Left lung (tissue), 10 donors: Measurements from ENCODE around the gene OR10S1. TPM values are rescaled to one million over a fixed set of nuclear protein-coding genes. Genes with fewer than 3 reads are reported as not detected.

Experiments
- ATAC-seq: fragments of 200-7000 bp; cut with Tn5 transposase; one replicate; pipeline ENCODE4 v1.9.1; 2020; ENCODE audit warnings: moderate library complexity
- DNase-seq, 4 donors: peaks; one replicate each; pipeline ENCODE4 v3.0.0-alpha.2; 2013 to 2020
- H3K27ac ChIP-seq, 2 donors: fragments of 200-600 bp; sonication (generic) in 1 of 2; one replicate each; pipeline versions ENCODE4 v1.5.0 to v1.8.0; 2020 to 2021
- H3K27me3 ChIP-seq, 2 donors: fragments of 200-600 bp; sonication (generic) in 1 of 2; one replicate each; pipeline versions ENCODE4 v1.5.0 to v1.8.0; 2020 to 2021
- H3K36me3 ChIP-seq, 2 donors: fragments of 200-600 bp; sonication (generic) in 1 of 2; one replicate each; pipeline versions ENCODE4 v1.5.0 to v1.8.0; 2020 to 2021
- H3K4me1 ChIP-seq, 2 donors: fragments of 200-600 bp; one replicate each; pipeline ENCODE4 v1.8.0; 2021
- H3K4me3 ChIP-seq, 2 donors: fragments of 200-600 bp; sonication (generic) in 1 of 2; one replicate each; pipeline versions ENCODE4 v1.5.0 to v1.8.0; 2020 to 2021; ENCODE audit warnings: mild to moderate bottlenecking in 1 of 2
- H3K9me3 ChIP-seq, 2 donors: fragments of 200-600 bp; sonication (generic) in 1 of 2; one replicate each; pipeline versions ENCODE4 v1.5.0 to v1.8.0; 2020 to 2021
- CTCF ChIP-seq, 2 donors: fragments of 200-600 bp; sonication (generic) in 1 of 2; IDR thresholded peaks; one replicate each; pipeline versions ENCODE4 v1.5.0 to v1.8.0; 2021; ENCODE audit warnings: antibody characterized with exemption in 2 of 2
- intact Hi-C, 2 donors: fragments of 100-400 bp; cut with DNase I; formaldehyde crosslinking; loops; one replicate each; pipeline versions ENCODE4 v1.11.2 to v1.14.2; 2022
- polyA plus RNA-seq, 6 donors: library from polyadenylated mRNA; unstranded; fragments of 120-200 nt; gene quantifications; one replicate each; pipeline ENCODE4 v1.2.1, GENCODE V29; 2013; ENCODE audit not compliant: insufficient read length in 6 of 6
- total RNA-seq, 2 donors: library from RNA; stranded (reverse); fragmentation: NEBNext Ultra II Directional; extraction: Animal tissue kit (Norgen Biotek cat#: 25700); gene quantifications; one replicate each; pipeline ENCODE4 v1.2.1, GENCODE V29; 2021
- donor health status: DM: no; HTN: yes; CAD: no.
- donor health status: DM: no; HTN: no; CAD: no.

OR10S1 gene
- total and polyA plus RNA-seq, 8 donors = not detected

- intact Hi-C loops = no loop called here
- DNase-seq = no peak
- no peak for TF ChIP-seq CTCF (IDR thresholded peaks at IDR 0.05)
These were observed 33.8 kb downstream of the OR10S1 start, which contains the start of gene OR6T1 for GRCh38 chr11:123943738-123944137. Gene OR6T1 (minus strand): TSS chr11:123943838. CDS start chr11:123943838, 0 bp downstream.

GRCh38 chr11:123942413-123942812, 35.2 kb downstream of the OR10S1 start:
- no peak for ATAC-seq
- H3K27me3 ChIP-seq = no peaks in the 10 kb centered on the region

More at GRCh38 chr11:123943738-123944137, 33.8 kb downstream of the OR10S1 start, which contains the start of gene OR6T1:
- Histone ChIP-seq H3K4me1 (no peaks in the 10 kb centered on the region), H3K27ac (no peak within 1 kb of the TSS), H3K36me3 (no peaks in the 10 kb centered on the region), H3K4me3 (no peak within 1 kb of the TSS), H3K27me3 (no peaks in the 10 kb centered on the region), H3K9me3 (no peaks in the 10 kb centered on the region)
- no peak for ATAC-seq

GRCh38 chr11:123939317-123939716, 38.3 kb downstream of the OR10S1 start, which contains the start of gene OR4D5:
Gene OR4D5 (plus strand): TSS chr11:123939617. CDS start chr11:123939617, 0 bp downstream.
- no peaks in the 10 kb centered on the region for H3K27me3 ChIP-seq
- intact Hi-C loops = no loop called here
- no peaks in the 10 kb centered on the region for H3K9me3 ChIP-seq
- no peak for DNase-seq
- no peak for TF ChIP-seq CTCF (IDR thresholded peaks at IDR 0.05)
- no peaks in the 10 kb centered on the region for H3K36me3 ChIP-seq
- H3K4me1 ChIP-seq = no peaks in the 10 kb centered on the region
- H3K4me3 ChIP-seq = no peak within 1 kb of the TSS
- no peak within 1 kb of the TSS for H3K27ac ChIP-seq
- no peak for ATAC-seq

More at GRCh38 chr11:123942413-123942812, 35.2 kb downstream of the OR10S1 start:
- Histone ChIP-seq H3K9me3 (no peaks in the 10 kb centered on the region), H3K4me3 (no peak overlapping the region), H3K36me3 (no peaks in the 10 kb centered on the region), H3K4me1 (no peaks in the 10 kb centered on the region), H3K27ac (no peak overlapping the region)
- no peak for TF ChIP-seq CTCF (IDR thresholded peaks at IDR 0.05)
- DNase-seq = no peak
- intact Hi-C loops = no loop called here

Other genes starting within 250 kb of the OR10S1 start
- 1 to 10 TPM; 6.6 to 10.0 TPM for gene ZNF202, start 236.1 kb downstream of the OR10S1 start, total RNA-seq
- gene ZNF202, start 236.1 kb downstream of the OR10S1 start, polyA plus RNA-seq = 10 to 100 TPM; 18.2 to 24.2 (median 22.0) TPM
- gene OR6X1, start 223.3 kb downstream of the OR10S1 start, total RNA-seq = not detected
- gene OR6X1, start 223.3 kb downstream of the OR10S1 start, polyA plus RNA-seq = not detected
- not detected for gene OR6M1, start 171.4 kb downstream of the OR10S1 start, total RNA-seq
- not detected for gene OR6M1, start 171.4 kb downstream of the OR10S1 start, polyA plus RNA-seq
- gene TMEM225, start 92.1 kb downstream of the OR10S1 start, total RNA-seq = not detected
- not detected for gene TMEM225, start 92.1 kb downstream of the OR10S1 start, polyA plus RNA-seq
- not detected for gene OR8D4, start 75.6 kb downstream of the OR10S1 start, total RNA-seq
- gene OR8D4, start 75.6 kb downstream of the OR10S1 start, polyA plus RNA-seq = under 1 TPM in 2 of 6 donors, not detected in 4; 0.06 to 0.07 TPM
- gene OR4D5, start 38.2 kb downstream of the OR10S1 start, total RNA-seq = not detected
- not detected for gene OR4D5, start 38.2 kb downstream of the OR10S1 start, polyA plus RNA-seq
- gene OR6T1, start 33.9 kb downstream of the OR10S1 start, total RNA-seq = not detected
- gene OR6T1, start 33.9 kb downstream of the OR10S1 start, polyA plus RNA-seq = not detected
- gene OR10G6, start 17.4 kb upstream of the OR10S1 start, total RNA-seq = not detected
- not detected for gene OR10G6, start 17.4 kb upstream of the OR10S1 start, polyA plus RNA-seq
- gene OR10G4, start 35.2 kb upstream of the OR10S1 start, total RNA-seq = not detected
- gene OR10G4, start 35.2 kb upstream of the OR10S1 start, polyA plus RNA-seq = not detected
- gene OR10G9, start 45.2 kb upstream of the OR10S1 start, total RNA-seq = not detected
- not detected for gene OR10G9, start 45.2 kb upstream of the OR10S1 start, polyA plus RNA-seq
- gene OR10G8, start 49.0 kb upstream of the OR10S1 start, total RNA-seq = not detected
- gene OR10G8, start 49.0 kb upstream of the OR10S1 start, polyA plus RNA-seq = not detected
- gene OR10G7, start 63.5 kb upstream of the OR10S1 start, total RNA-seq = not detected
- not detected for gene OR10G7, start 63.5 kb upstream of the OR10S1 start, polyA plus RNA-seq
- 10 to 100 TPM; 33.7 to 43.5 TPM for gene VWA5A, start 137.7 kb upstream of the OR10S1 start, total RNA-seq
- 10 to 100 TPM; 13.7 to 18.1 (median 16.5) TPM for gene VWA5A, start 137.7 kb upstream of the OR10S1 start, polyA plus RNA-seq
- not detected for gene OR10D3, start 205.6 kb upstream of the OR10S1 start, total RNA-seq
- gene OR10D3, start 205.6 kb upstream of the OR10S1 start, polyA plus RNA-seq = not detected